ENCODE data around the gene UBE2H.

The UBE2H gene

DNA sequence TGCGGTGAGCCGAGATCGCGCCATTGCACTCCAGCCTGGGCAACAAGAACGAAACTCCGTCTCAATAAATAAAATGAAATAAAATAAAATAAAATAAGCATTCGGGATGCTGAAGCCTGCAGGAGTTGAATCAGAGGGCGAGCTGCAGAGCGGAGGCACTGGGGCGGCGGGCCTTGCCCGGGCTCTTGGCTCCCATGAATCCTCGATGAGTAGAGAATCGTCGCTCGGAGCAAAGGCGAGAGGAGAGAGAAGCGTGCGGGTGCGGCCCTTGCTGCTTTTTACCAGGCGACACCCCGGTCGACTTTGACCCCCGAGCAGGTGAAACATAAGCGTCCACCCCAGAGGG, 168.3 kb downstream of the UBE2H start:
- DNase-seq = no peak

GRCh38 chr7:129783584-129783919, 169.2 kb downstream of the UBE2H start:
- DNase-seq = no peak

- no peak for DNase-seq
Measured at GRCh38 chr7:129782818-129783583, 169.8 kb downstream of the UBE2H start.

- no peak for DNase-seq
Measured at GRCh38 chr7:129781928-129782817, 170.6 kb downstream of the UBE2H start.

- DNase-seq = no peak
Measured at GRCh38 chr7:129780974-129781927, 171.5 kb downstream of the UBE2H start.

Measured in C1 segment of cervical spinal cord (tissue), 14 donors.